ENCODE data around the gene ARHGEF11.

The ARHGEF11 gene

GRCh38 chr1:157044326-157044725 lies 1.2 kb downstream of the ARHGEF11 start:
- no peak for DNase-seq

DNA sequence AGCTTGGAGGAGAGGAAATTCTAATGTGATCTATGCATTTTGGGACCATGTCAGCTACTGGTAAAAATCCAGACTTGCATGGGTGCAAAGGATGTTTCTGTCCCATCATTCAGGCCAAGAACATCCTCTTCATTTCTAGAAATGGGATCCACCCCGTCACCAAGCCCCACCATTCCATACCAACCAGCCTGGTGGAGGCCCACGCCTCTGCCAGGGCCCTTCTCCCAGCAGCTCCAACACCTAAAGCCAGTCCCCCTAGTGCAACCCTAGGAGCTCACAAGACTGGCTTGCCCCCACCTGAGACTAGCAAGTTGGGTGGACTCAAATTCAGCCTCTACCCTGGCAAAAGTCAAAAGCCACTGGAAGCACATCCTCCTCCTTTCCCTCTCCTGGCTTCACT lies 1.9 kb downstream of the ARHGEF11 start:
- DNase-seq = no peak

DNA sequence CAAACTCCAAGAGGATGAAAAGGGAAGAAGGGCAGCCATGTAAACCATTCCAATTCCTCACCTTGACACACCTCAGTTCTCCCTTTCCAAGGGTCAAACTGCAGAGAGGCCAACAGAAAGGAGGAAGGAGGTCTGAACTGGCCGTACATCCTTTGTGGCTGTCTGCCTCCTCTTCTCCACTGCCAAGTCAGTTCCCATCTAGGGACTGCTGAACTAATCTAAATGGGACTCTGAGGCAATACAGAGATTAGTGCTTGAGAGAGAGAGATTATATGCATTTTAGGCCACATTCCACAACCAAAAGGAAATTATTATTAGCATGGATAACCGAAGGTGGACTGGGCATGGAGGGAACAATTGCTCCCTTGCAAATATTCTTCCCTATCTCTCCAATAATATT lies 2.7 kb downstream of the ARHGEF11 start:
- DNase-seq = no peak

DNA sequence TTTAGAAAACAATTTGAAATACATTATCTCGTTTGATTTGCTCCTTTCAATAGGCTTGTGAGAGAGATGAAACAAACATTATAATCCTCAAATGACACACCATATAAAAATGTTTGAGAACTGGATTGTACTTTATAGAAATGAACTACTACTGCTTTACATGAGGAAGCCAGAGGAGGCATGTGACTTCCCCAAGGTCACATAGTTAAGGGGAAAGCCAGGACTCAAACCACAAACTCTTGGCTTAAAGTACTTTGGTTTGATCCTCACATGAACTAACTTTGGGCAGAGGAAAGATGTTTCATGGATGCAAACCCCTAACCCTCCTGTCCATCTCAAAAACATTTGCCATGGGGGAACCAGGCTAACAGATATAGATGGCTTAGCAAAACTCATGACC lies 4.7 kb downstream of the ARHGEF11 start:
- DNase-seq = no peak

DNA sequence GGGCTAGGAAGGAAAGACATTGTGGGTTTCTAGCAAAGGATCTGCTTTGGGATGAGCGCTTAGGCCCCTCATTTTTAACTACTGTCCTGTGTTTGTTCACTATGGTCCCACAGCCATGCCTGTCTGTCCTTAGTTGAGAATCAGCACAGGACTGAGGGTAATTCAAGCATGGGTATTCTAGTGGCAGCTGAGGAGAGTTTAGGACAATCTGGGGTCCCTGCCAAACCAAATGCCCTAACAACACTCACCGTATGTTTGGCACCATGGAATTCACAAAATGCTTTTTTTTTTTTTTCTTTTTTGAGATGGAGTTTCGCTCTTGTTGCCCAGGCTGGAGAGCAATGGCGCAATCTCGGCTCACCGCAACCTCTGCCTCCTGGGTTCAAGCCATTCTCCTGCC lies 10.4 kb downstream of the ARHGEF11 start:
- DNase-seq = no peak

- DNase-seq = no peak
Observed at GRCh38 chr1:157034137-157034800, 11.3 kb downstream of the ARHGEF11 start.

GRCh38 chr1:157033357-157033876 lies 12.1 kb downstream of the ARHGEF11 start:
- DNase-seq = no peak

- DNase-seq = no peak
Observed at GRCh38 chr1:157032303-157032702, 13.2 kb downstream of the ARHGEF11 start.

DNA sequence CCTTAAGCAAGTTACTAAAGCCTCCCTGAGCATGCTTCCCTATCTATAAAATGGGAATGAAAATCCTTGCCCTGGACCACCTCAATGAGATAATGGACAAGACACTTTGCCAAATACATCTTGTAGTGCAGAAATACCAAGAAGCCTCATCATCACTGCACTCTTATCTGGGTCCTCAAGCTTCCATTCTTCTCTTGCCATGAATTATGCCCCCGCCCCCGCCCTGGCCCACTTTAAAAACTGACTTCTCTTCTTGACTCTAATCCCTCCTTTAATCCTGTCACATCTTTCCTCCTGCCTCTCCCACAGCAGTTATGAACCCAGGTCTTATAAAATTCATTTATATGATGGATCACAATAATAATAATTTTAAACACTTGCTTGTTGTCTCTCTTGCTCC lies 14.8 kb downstream of the ARHGEF11 start:
- no peak for DNase-seq

DNA sequence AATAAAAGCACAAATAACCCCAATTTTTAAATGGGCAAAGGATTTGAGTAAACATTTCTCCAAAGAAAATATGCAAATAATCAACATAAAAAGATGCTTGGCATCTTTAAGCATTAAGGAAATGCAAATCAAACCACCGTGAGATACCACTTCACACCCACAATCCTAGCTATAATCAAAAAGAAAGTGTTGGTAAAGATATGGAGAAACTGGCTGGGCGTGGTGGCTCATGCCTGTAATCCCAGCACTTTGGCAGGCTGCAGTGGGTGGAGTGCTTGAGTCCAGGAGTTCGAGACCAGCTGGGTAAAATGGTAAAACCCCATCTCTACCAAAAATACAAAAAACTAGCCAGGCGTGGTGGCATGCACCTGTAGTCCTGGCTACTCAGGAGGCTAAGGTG lies 16.9 kb downstream of the ARHGEF11 start:
- DNase-seq = no peak

DNA sequence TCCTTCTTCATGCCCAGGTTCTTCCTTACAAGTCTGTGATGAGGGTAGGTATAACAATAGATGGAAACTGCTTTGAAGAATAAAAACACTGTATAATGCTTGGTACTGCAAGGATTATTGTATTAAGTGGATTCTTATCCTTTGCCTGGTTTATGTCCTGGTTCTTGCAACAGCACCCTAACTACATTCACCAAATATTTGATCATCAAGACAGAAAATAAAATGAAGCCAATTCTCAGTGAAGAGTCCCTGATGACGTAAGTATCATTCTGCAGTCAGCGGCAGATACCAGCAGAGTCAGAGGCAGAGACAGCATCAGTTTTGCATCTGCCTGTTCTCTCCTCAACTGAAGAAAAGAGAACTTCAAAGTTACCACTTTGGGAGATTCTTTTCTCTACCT lies 19.7 kb downstream of the ARHGEF11 start:
- no peak for DNase-seq

DNA sequence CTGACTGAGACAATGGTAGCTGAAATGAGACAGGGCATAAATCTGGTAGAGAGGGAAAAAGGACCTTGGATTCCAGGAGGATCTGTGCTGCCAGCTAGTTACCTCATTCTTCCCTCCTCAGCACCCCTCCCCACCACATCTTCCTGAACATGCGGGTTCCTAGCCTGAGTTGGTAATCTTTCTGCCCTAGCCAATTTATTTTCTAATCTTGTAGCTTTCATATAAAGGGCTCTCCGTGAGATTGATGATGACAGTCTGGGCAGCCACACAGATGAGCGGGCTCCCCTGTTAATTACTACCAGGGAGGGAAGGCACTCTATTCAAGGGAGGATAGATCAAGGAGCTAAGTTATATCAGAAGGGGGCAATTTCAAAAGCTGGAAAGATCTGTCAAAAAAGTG lies 20.2 kb downstream of the ARHGEF11 start:
- no peak for DNase-seq

GRCh38 chr1:157021688-157022087 lies 23.9 kb downstream of the ARHGEF11 start:
- DNase-seq = no peak

GRCh38 chr1:157019457-157019856 lies 26.1 kb downstream of the ARHGEF11 start:
- DNase-seq = no peak

DNA sequence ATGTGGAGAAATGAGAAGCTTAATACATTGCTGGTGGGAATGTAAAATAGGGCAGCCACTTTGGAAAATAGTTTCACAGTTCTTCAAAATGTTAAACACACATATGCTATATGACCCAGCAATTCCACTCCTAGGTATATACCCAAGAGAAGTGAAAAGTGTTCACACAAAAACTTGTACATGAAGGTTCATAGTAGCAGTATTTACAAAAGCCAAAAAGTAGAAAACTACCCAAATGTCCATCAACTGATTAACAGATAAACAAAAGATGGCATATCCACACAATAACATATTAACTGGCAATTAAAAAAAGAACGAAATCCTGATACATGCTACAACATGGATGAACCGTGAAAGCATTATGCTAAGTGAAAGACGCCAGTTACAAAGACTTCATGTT lies 33.7 kb downstream of the ARHGEF11 start:
- DNase-seq = no peak

DNA sequence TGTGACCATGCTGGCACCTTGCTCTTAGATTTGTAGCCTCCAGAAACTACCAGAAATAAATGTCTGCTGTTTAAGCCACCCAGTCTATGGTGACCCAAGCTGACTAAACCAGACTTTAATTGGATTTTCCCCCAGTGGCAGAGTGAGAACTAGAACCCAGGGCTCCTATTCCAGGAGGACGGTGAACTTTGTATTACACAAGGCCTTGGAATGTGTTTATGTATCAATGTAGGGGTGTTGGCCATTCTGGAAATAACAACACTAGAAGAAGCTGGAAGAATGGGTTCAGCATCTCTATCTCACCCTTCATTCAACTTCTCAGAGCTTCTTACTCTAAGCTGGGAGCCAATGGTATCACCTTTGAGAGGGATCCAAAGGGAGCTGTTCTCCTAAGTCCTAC lies 37.0 kb downstream of the ARHGEF11 start:
- DNase-seq = no peak

GRCh38 chr1:157007306-157007705 lies 38.2 kb downstream of the ARHGEF11 start:
- DNase-seq = no peak

DNA sequence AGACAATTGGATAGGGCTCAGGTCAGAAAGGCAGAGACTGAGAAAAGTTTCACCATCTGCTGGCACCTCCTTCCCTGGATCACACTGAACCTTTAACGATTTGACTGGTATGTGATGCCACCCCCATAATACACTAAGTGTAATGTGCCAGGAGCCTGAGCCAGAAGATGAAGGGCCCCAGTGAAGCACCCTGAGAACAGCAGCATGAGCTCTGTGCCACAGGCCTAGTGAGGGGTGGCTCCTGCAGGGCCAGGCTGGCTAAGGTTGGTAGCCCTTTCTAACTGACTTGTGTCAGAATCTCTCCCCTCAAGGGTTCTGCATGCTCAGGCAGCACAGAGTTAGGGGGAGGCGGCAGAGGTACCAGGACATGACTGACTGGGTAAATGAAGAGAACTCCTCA lies 38.9 kb downstream of the ARHGEF11 start:
- DNase-seq = no peak

GRCh38 chr1:157005965-157006364 lies 39.6 kb downstream of the ARHGEF11 start:
- DNase-seq = no peak

DNA sequence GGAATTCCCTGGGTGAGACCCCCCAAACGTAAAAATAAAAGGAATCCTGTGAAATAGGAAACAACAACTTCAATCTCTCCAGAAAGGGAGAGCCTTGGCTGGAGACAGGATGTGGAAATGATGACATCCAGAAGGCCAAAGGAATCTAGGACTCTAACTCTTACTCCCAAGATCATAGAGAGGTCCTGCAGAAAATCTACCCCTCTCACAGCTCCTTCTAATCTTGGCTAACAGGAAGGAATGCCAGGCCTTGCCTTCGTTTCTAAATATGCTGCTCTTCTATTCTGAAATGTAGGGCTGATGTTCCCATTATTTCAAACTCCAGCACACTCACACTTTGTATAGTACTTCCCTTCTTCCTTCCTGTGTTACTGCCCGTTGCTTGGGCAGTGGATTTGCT lies 40.7 kb downstream of the ARHGEF11 start:
- no peak for DNase-seq

DNA sequence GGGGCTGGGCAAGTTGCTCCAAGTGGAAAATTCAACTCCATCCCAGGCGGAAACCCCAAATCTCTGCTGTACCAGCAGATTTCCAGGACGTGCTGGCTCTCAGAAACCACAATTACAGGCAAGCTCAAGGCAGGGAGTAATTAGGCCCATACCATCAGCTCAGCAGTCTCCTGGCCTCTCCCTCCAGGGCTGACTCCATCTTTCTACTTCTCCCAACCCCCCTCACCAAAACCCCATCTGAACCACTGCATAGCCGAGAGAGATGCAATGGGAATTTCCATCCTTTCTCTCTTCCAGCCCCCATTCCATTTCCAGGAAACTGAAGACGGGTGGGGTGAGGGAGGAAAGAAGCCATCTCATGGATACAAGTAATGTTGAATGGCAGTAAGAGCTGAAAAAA lies 41.2 kb downstream of the ARHGEF11 start:
- DNase-seq = no peak

DNA sequence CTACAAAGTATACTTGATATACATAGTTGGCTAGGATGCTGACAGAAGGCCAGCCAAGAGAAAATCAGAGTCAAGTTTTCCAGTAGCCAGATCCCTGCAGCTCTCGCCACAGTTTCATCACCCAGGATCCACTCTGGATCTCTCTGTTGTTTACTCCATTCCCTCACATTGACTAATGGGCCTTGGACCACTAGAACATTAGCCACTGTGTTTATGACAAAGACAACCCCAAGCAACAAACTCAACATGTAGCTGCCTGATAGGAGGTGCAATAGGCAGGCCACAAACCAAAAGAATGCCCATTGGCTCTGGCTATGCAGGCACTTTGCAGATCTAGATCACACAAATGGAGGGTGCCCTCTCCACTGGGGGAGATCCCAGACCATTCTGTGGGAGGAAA lies 44.2 kb downstream of the ARHGEF11 start:
- no peak for DNase-seq

- DNase-seq = no peak
Observed at GRCh38 chr1:157000686-157001085, 44.9 kb downstream of the ARHGEF11 start.

DNA sequence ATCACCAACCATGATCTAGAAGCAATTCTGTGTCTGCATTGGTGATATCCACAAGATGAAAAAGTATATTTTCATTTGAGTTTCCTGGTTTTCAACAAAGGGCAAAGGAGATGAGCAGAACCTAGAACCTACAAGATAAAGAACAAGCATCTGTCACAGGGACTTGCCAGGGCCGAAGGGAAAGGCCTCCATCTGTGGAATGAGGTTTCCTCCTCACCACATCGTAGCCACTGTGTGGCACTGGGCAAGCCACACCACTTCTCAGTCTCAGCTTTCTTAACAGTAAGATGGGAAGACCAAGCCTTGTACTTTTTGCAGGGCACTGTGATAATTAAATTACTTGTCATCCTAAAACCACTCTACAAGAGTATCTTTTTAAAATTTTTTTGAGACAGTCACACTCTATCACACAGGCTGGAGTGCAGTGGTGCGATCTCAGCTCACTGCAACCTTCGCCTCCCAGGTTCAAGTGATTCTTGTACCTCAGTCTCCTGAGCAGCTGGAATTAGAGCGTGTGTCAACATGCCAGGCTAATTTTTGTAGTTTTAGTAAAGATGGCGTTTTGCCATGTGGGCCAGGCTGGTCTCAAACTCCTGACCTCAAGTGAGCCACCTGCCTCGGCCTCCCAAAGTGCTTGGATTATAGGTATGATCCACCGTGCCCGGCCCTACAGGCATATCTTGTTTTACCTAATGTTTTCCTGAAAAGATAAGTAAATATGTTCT lies 45.8 kb downstream of the ARHGEF11 start:
- DNase-seq = no peak
